Nephron (organoid): ENCODE data around the gene GARNL3.

Experiments used
- H3K27ac Mint-ChIP-seq, 3 experiments: 2 replicates each; pipeline ENCODE4 v1.8.0; 2020; ENCODE audit warnings: mixed read lengths in 3 of 3, mild to moderate bottlenecking in 2 of 3, moderate library complexity in 1 of 3
- H3K27me3 Mint-ChIP-seq: 2 replicates; pipeline ENCODE4 v1.8.0; 2021; ENCODE audit warnings: low read depth, mild to moderate bottlenecking, moderate library complexity, mixed read lengths
- H3K36me3 Mint-ChIP-seq: 2 replicates; pipeline ENCODE4 v1.8.0; 2020; ENCODE audit warnings: low read depth, mixed read lengths
- H3K4me1 Mint-ChIP-seq: 2 replicates; pipeline ENCODE4 v1.8.0; 2020; ENCODE audit warnings: mixed read lengths
- H3K4me3 Mint-ChIP-seq, 3 experiments: 2 replicates each; pipeline ENCODE4 v1.8.0; 2020; ENCODE audit warnings: mild to moderate bottlenecking in 3 of 3, mixed read lengths in 3 of 3, moderate library complexity in 2 of 3
- H3K9me3 Mint-ChIP-seq: 2 replicates; pipeline ENCODE4 v1.8.0; 2020; ENCODE audit warnings: mixed read lengths
- TF ChIP-seq, protein P1 (sequence below), 3 experiments: fragments of 200-600 bp; sonication (generic); IDR thresholded peaks; one replicate each; pipeline ENCODE4 v1.5.0; 2021; ENCODE audit warnings: antibody characterized with exemption in 3 of 3; ENCODE audit not compliant: unreplicated experiment in 3 of 3

The GARNL3 gene

DNA sequence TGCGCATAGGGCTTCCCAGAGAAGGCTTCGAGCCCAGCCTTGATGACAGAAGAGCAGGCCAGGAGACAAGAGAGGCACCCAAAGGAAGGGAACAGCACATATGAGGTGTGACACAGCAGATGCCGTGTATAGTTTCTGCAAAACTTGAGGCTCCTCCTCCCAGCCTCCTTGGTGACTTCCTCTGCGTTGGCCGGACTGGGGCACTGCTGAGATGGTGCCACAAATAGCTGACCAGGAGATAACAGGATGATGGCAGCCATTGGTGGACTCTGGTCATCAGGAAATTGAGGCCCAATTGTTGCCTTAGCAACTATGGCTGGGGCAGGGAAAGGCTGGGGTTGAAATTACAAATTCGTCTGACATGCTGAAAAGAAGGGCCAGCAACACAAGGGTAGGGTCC, 154.8 kb downstream of the GARNL3 start:
- H3K36me3 Mint-ChIP-seq = no peaks in the 10 kb centered on the region
- H3K4me3 Mint-ChIP-seq = no peak overlapping the region
- H3K27ac Mint-ChIP-seq = no peak overlapping the region
- no peaks in the 10 kb centered on the region for H3K27me3 Mint-ChIP-seq
- H3K4me1 Mint-ChIP-seq = peaks cover 26% of the 10 kb centered on the region
- no peaks in the 10 kb centered on the region for H3K9me3 Mint-ChIP-seq
- TF ChIP-seq, protein P1, sequence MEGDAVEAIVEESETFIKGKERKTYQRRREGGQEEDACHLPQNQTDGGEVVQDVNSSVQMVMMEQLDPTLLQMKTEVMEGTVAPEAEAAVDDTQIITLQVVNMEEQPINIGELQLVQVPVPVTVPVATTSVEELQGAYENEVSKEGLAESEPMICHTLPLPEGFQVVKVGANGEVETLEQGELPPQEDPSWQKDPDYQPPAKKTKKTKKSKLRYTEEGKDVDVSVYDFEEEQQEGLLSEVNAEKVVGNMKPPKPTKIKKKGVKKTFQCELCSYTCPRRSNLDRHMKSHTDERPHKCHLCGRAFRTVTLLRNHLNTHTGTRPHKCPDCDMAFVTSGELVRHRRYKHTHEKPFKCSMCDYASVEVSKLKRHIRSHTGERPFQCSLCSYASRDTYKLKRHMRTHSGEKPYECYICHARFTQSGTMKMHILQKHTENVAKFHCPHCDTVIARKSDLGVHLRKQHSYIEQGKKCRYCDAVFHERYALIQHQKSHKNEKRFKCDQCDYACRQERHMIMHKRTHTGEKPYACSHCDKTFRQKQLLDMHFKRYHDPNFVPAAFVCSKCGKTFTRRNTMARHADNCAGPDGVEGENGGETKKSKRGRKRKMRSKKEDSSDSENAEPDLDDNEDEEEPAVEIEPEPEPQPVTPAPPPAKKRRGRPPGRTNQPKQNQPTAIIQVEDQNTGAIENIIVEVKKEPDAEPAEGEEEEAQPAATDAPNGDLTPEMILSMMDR (IDR thresholded peaks at IDR 0.05; ENCODE audit: unreplicated experiment in 3 of 3) = no peak

DNA sequence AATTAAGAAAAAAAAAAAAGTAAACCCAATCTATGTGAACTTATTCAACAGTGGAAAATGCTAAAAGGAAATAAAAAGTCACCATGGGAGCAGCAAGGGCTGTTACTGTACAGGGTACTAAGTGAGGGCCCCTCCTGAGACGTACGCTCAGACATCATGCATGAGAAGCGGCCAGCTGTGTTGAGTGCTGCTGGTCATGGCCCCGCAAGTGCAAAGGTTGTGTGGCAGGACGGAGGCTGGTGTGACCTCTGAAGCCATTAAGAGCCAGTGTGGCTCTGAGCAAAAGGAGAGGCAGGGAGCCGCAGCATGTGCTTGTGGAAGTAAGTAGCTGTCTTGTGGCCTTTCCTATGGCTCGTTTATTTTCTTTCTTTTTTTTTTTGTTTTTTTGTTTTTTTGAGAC, 156.5 kb downstream of the GARNL3 start:
- no peak overlapping the region for H3K27ac Mint-ChIP-seq
- peaks cover 38% of the 10 kb centered on the region for H3K4me1 Mint-ChIP-seq
- no peaks in the 10 kb centered on the region for H3K9me3 Mint-ChIP-seq
- TF ChIP-seq, protein P1 (IDR thresholded peaks at IDR 0.05; ENCODE audit: unreplicated experiment in 3 of 3) = no peak
- no peaks in the 10 kb centered on the region for H3K27me3 Mint-ChIP-seq
- H3K4me3 Mint-ChIP-seq = no peak overlapping the region
- no peaks in the 10 kb centered on the region for H3K36me3 Mint-ChIP-seq

DNA sequence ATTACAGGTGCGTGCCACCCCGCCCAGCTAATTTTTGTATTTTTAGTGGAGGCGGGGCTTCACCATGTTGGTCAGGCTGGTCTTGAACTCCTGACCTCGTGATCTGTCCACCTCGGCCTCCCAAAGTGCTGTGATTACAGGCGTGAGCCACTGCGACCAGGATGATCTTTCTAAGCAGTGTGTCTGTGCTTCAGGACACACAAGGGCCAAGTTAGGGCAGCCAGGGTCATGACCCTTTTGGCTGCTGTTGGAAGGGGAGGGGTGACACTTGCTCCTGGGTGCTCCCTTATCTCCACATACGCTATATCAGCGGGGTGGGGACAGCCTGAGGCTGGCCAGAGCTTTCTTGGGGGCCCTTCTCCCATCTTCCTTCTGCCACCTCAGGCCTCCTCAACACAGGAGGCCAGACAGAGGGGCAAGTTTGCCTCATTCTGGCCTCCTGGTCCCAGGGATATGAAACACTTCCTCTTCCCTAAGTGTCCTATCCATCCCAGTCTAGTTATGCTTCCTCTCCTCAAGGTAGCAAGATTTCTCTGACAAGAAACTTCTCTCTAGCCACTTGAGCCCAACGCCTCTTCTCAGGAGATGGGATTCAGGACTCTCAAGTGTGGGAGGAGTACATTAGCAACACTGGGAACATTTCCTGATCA, 157.7 kb downstream of the GARNL3 start:
- TF ChIP-seq, protein P1 (IDR thresholded peaks at IDR 0.05; ENCODE audit: unreplicated experiment in 3 of 3) = no peak
- peaks cover 7% of the 10 kb centered on the region for H3K36me3 Mint-ChIP-seq
- no peaks in the 10 kb centered on the region for H3K27me3 Mint-ChIP-seq
- H3K27ac Mint-ChIP-seq = peak overlapping the region; percentile 100
- peak overlapping the region; percentile 98 to 99 (median 99) for H3K4me3 Mint-ChIP-seq
- peaks cover 43% of the 10 kb centered on the region for H3K4me1 Mint-ChIP-seq
- no peaks in the 10 kb centered on the region for H3K9me3 Mint-ChIP-seq

DNA sequence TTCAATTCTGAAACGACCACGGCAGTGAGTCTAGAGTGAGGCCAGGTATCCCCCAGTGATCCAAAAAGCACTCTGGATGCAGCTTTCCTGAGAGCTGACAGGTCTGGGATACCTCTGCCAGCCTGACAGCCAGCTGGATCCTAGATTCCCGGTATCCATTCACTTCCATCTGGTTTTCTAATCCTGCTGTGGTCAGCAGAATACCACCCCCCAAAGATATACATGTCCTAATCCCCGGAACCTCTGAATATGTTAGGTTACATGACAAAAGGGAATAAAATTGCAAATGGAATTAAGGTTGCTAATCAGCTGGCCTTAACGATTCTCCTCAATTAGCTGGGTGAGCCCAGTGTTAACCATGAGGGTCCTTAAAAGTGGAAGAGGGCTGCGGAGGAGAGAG, 158.2 kb downstream of the GARNL3 start:
- TF ChIP-seq, protein P1 (IDR thresholded peaks at IDR 0.05; ENCODE audit: unreplicated experiment in 3 of 3) = no peak
- H3K9me3 Mint-ChIP-seq = no peaks in the 10 kb centered on the region
- peak overlapping the region; percentile 98 to 99 (median 99) for H3K4me3 Mint-ChIP-seq
- no peaks in the 10 kb centered on the region for H3K27me3 Mint-ChIP-seq
- H3K4me1 Mint-ChIP-seq = peaks cover 41% of the 10 kb centered on the region
- peaks cover 7% of the 10 kb centered on the region for H3K36me3 Mint-ChIP-seq
- H3K27ac Mint-ChIP-seq = peak overlapping the region; percentile 100

DNA sequence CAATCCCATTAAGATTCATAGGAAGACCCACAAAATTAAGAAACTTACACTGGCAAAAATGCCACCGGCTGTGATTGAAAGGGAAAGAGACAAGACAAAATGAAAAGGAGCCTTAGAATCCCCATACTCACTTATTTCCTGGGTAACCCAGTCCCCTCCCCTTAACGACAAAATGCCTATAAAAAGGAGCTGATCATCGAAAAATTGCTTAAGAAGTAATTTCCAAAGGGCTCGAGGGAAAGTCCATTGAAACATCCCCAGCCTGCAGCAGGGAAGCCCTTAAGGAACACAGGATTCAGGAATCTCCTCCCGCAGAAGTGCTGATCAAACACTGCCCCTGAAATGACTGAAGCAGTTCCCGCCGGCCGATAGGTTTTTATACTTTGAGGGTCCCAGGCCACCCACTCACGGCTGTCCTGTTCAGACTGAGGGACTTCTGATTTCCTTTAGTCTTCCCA, 158.9 kb downstream of the GARNL3 start:
- Mint-ChIP-seq H3K9me3 (no peaks in the 10 kb centered on the region), H3K27ac (peak overlapping the region; percentile 100), H3K27me3 (no peaks in the 10 kb centered on the region), H3K4me3 (peak overlapping the region; percentile 98 to 99 (median 99)), H3K4me1 (peaks cover 41% of the 10 kb centered on the region), H3K36me3 (peaks cover 9% of the 10 kb centered on the region)
- TF ChIP-seq, protein P1 (IDR thresholded peaks at IDR 0.05; ENCODE audit: unreplicated experiment in 3 of 3) = peak in 1 of 3 experiments; percentile 7
